Measurements from ENCODE around the gene PRTN3.
"Not testable (repeated sequence)": the region's sequence is repeated elsewhere in the genome, so short reads cannot be mapped to it uniquely, and the experiment has no call there.

Gene PRTN3

GRCh38 chr19:829129-829758 lies 11.6 kb upstream of the PRTN3 start:
- DNase-seq (ENCODE audit: insufficient read length, low spot score) (no peak), FAIRE-seq (no peak)
- no peak for TF ChIP-seq CTCF (IDR thresholded peaks at IDR 0.05; ENCODE audit: insufficient read depth, missing control alignments)

GRCh38 chr19:831407-832369 lies 9.1 kb upstream of the PRTN3 start:
- FAIRE-seq = no peak

GRCh38 chr19:834216-834615 lies 6.6 kb upstream of the PRTN3 start:
- FAIRE-seq = no peak
- no peak for TF ChIP-seq CTCF (IDR thresholded peaks at IDR 0.05; ENCODE audit: insufficient read depth, missing control alignments)

More at GRCh38 chr19:831407-832369, 9.1 kb upstream of the PRTN3 start:
- TF ChIP-seq CTCF (IDR thresholded peaks at IDR 0.05; ENCODE audit: insufficient read depth, missing control alignments) = no peak
- DNase-seq (ENCODE audit: insufficient read length, low spot score) = no peak

GRCh38 chr19:835210-835810 lies 5.5 kb upstream of the PRTN3 start:
- FAIRE-seq = no peak
- no peak for DNase-seq (ENCODE audit: insufficient read length, low spot score)
- TF ChIP-seq CTCF (IDR thresholded peaks at IDR 0.05; ENCODE audit: insufficient read depth, missing control alignments) = no peak

More at GRCh38 chr19:834216-834615, 6.6 kb upstream of the PRTN3 start:
- DNase-seq (ENCODE audit: insufficient read length, low spot score) = no peak

- FAIRE-seq; DNase-seq (ENCODE audit: insufficient read length, low spot score): not testable (repeated sequence)
These were observed 2.0 kb downstream of the PRTN3 start for GRCh38 chr19:842802-843179.

GRCh38 chr19:843180-843835 lies 2.5 kb downstream of the PRTN3 start:
- FAIRE-seq (no peak), DNase-seq (ENCODE audit: insufficient read length, low spot score) (no peak)
- no peak for TF ChIP-seq CTCF (IDR thresholded peaks at IDR 0.05; ENCODE audit: insufficient read depth, missing control alignments)

- FAIRE-seq = no peak
- no peak for TF ChIP-seq CTCF (IDR thresholded peaks at IDR 0.05; ENCODE audit: insufficient read depth, missing control alignments)
- DNase-seq (ENCODE audit: insufficient read length, low spot score) = no peak
These were observed 3.2 kb downstream of the PRTN3 start for GRCh38 chr19:843836-844545.

Data from D721Med (cell line).